K562 (cell line): ENCODE data around the gene BCL2L13. TPM values are rescaled to one million over a fixed set of nuclear protein-coding genes. Genes with fewer than 3 reads are reported as not detected.
A peak's percentile ranks its signal among the peaks of the same experiment; 100 is the strongest.

Source experiments
- ATAC-seq: fragments of 200-7000 bp; cut with Tn5 transposase; 3 replicates; pipeline ENCODE4 v1.9.1; 2020; ENCODE audit warnings: moderate library complexity
- BruUV-seq: library from RNA; stranded (reverse); fragments of 400-500 nt; replicated peaks from 2 replicates; lab custom pipeline; 2021; lab: Mats Ljungman, UMichigan
- CTCF ChIA-PET: fragments of 300-600 bp; formaldehyde crosslinking; extraction: SDS; loops from one replicate; lab custom pipeline; 2021; ENCODE audit warnings: low intra/inter-chr PET ratio; lab: Yijun Ruan, JAX
- POLR2A ChIA-PET: fragments of 300-600, 350-650 bp; sonication (Branson Sonifier 250); formaldehyde crosslinking; extraction: SDS; loops from one replicate; lab custom pipeline; 2021; ENCODE audit warnings: antibody characterized with exemption, inconsistent platforms; lab: Yijun Ruan, JAX
- DNase-seq, 4 experiments: peaks; one replicate each; pipeline versions ENCODE4 v3.0.0 to v3.0.0-alpha.2; 2011 to 2018; ENCODE audit warnings: low spot score in 3 of 4, mixed read lengths in 3 of 4; ENCODE audit errors: extremely low read depth in 1 of 4
- FAIRE-seq: peaks from 2 replicates; lab custom pipeline; 2011; peaks lifted over from hg19 to GRCh38; lab: Jason Lieb, UNC
- H2AFZ ChIP-seq: 2 replicates; pipeline ENCODE4 v1.6.0; 2011; ENCODE audit warnings: low read depth, low read length, control low read depth, inconsistent platforms
- H3K27ac ChIP-seq: fragments of 200-600 bp; 3 replicates; pipeline ENCODE4 v1.8.0; 2011; ENCODE audit warnings: low read depth, mild to moderate bottlenecking, control low read depth, inconsistent platforms, low read length, moderate library complexity, mixed read lengths; ENCODE audit errors: extremely low read depth
- H3K27me3 ChIP-seq, 2 experiments: fragments of 300-600 bp in 1 of 2; 2 replicates in 1 of 2; 3 replicates in 1 of 2; pipeline versions ENCODE4 v1.6.0 to v1.8.0; 2011; ENCODE audit warnings: inconsistent platforms in 2 of 2, low read length in 2 of 2, mild to moderate bottlenecking in 1 of 2, mixed read lengths in 1 of 2, moderate library complexity in 1 of 2; ENCODE audit not compliant: control insufficient read depth in 2 of 2, insufficient read depth in 2 of 2
- H3K36me3 ChIP-seq: fragments of 300-600 bp; 3 replicates; pipeline ENCODE4 v1.8.0; 2011; ENCODE audit warnings: mild to moderate bottlenecking, low read length, inconsistent platforms; ENCODE audit not compliant: control insufficient read depth, insufficient read depth
- H3K4me1 ChIP-seq, 2 experiments: fragments of 200-600 bp in 1 of 2; replicated peaks in 1 of 2; 2 replicates in 1 of 2; 3 replicates in 1 of 2; pipeline versions ENCODE4 v1.5.1 to v1.8.0; 2011; ENCODE audit warnings: inconsistent platforms in 2 of 2, low read length in 2 of 2, mild to moderate bottlenecking in 1 of 2, mixed read lengths in 1 of 2, moderate library complexity in 1 of 2; ENCODE audit not compliant: control insufficient read depth in 2 of 2, insufficient read depth in 2 of 2
- H3K4me2 ChIP-seq: 2 replicates; pipeline ENCODE4 v1.6.1; 2011; ENCODE audit warnings: low read length, control low read depth, inconsistent platforms, mixed read lengths; ENCODE audit not compliant: insufficient read depth
- H3K4me3 ChIP-seq: fragments of 200-600 bp; sonication (generic), shearing (Covaris generic); 2 replicates; pipeline ENCODE4 v1.5.1; 2016; ENCODE audit warnings: control low read depth, inconsistent platforms
- H3K79me2 ChIP-seq: fragments of 200-600 bp; 3 replicates; pipeline ENCODE4 v1.8.0; 2011; ENCODE audit warnings: low read length, inconsistent platforms; ENCODE audit not compliant: control insufficient read depth, insufficient read depth
- H3K9ac ChIP-seq, 2 experiments: 2 replicates each; pipeline versions ENCODE4 v1.6.0 to v1.6.1; 2011; ENCODE audit warnings: low read depth in 2 of 2, low read length in 2 of 2, control low read depth in 1 of 2, inconsistent platforms in 1 of 2, mild to moderate bottlenecking in 1 of 2, mixed read lengths in 1 of 2; ENCODE audit not compliant: insufficient read depth in 1 of 2
- H3K9me1 ChIP-seq: one replicate; pipeline ENCODE4 v1.6.0; 2011; ENCODE audit warnings: inconsistent platforms, mild to moderate bottlenecking, low read length, moderate library complexity; ENCODE audit not compliant: control insufficient read depth, insufficient read depth
- H3K9me3 ChIP-seq: replicated peaks from 2 replicates; pipeline ENCODE4 v1.5.1; 2011; ENCODE audit warnings: low read depth, low read length, inconsistent platforms; ENCODE audit not compliant: control insufficient read depth, insufficient read depth
- H4K20me1 ChIP-seq: replicated peaks from 2 replicates; pipeline ENCODE4 v1.6.1; 2011; ENCODE audit warnings: low read length, inconsistent platforms, mixed read lengths; ENCODE audit not compliant: control insufficient read depth, insufficient read depth
- ATF7 ChIP-seq: fragments of 450-650 bp; IDR thresholded peaks from 2 replicates; pipeline ENCODE4 v1.7.1; 2014; ENCODE audit warnings: mild to moderate bottlenecking, moderate library complexity
- CBX3 ChIP-seq, 2 experiments: IDR thresholded peaks; 1 replicate in 1 of 2; 2 replicates in 1 of 2; pipeline ENCODE4 v1.6.1; 2012; ENCODE audit warnings: inconsistent platforms in 2 of 2, low read length in 2 of 2, borderline replicate concordance in 1 of 2, control low read depth in 1 of 2
- CBX5 ChIP-seq: IDR thresholded peaks from 2 replicates; pipeline ENCODE4 v1.6.1; 2014; ENCODE audit warnings: low read depth, borderline replicate concordance
- CHAMP1 ChIP-seq: fragments of 450-650 bp; IDR thresholded peaks from 2 replicates; pipeline ENCODE4 v1.6.1; 2016; ENCODE audit warnings: mild to moderate bottlenecking
- FOXO4 ChIP-seq: fragments of 450-650 bp; formaldehyde crosslinking; IDR thresholded peaks from 2 replicates; pipeline ENCODE4 v1.4.0; 2020; ENCODE audit warnings: mild to moderate bottlenecking, moderate library complexity
- GATAD2A ChIP-seq: fragments of 450-650 bp; IDR thresholded peaks from 2 replicates; pipeline ENCODE4 v1.6.1; 2017
- MEF2A ChIP-seq: IDR thresholded peaks from 2 replicates; pipeline ENCODE4 v1.6.1; 2011; ENCODE audit warnings: low read depth, mild to moderate bottlenecking, low read length, moderate library complexity; ENCODE audit not compliant: control insufficient read depth
- PML ChIP-seq: IDR thresholded peaks from 2 replicates; pipeline ENCODE4 v1.6.1; 2012; ENCODE audit warnings: low read length, inconsistent platforms
- TRIM24 ChIP-seq, 2 experiments: fragments of 450-650 bp; IDR thresholded peaks; 2 replicates each; pipeline ENCODE4 v1.6.1; 2016
- TRIM28 ChIP-seq: fragments of 450-650 bp; IDR thresholded peaks from 2 replicates; pipeline ENCODE4 v1.6.1; 2017
- ZFP36 ChIP-seq: fragments of 150-350 bp; IDR thresholded peaks from 2 replicates; pipeline ENCODE4 v1.6.1; 2018; ENCODE audit warnings: low read length, low read depth; ENCODE audit not compliant: partially characterized antibody
- ZNF280A ChIP-seq: fragments of 450-650 bp; IDR thresholded peaks from 2 replicates; pipeline ENCODE4 v1.6.1; 2018; ENCODE audit warnings: mild to moderate bottlenecking, low read depth; ENCODE audit not compliant: partially characterized antibody
- ZNF740 ChIP-seq, 3 experiments: fragments of 200-800 bp in 1 of 3; sonication (Bioruptor generic) in 1 of 3; sonication (generic) in 1 of 3; formaldehyde crosslinking in 1 of 3; IDR thresholded peaks; 2 replicates each; pipeline versions ENCODE4 v1.6.1 to v1.8.0; 2016 to 2022; ENCODE audit warnings: mild to moderate bottlenecking in 2 of 3, missing compliant biosample characterization in 2 of 3, missing genetic modification characterization in 2 of 3, missing genetic modification reagents in 1 of 3
- WGBS: fragments of 100-300 bp; shearing (Covaris generic); methylation state at CpG from one replicate; pipeline ENCODE4 v1.1.6; 2016; ENCODE audit warnings: low coverage, mixed read lengths; ENCODE audit not compliant: insufficient coverage; ENCODE audit errors: missing lambda C conversion rate; 5-methylcytosine and 5-hydroxymethylcytosine counted together
- in situ Hi-C: fragments of 300-500 bp; cut with MboI; formaldehyde crosslinking; loops from 4 replicates; pipeline ENCODE4 v1.15.0; 2018; ENCODE audit warnings: inconsistent platforms, mixed read lengths
- intact Hi-C: fragments of 100-400 bp; cut with micrococcal nuclease; formaldehyde crosslinking; loops from 2 replicates; pipeline ENCODE4 v1.14.2; 2022
- polyA plus RNA-seq, 8 experiments: library from polyadenylated mRNA; depleted of rRNA in 4 of 8; stranded (reverse) in 5 of 8; unstranded in 3 of 8; fragments of >200 nt; fragmentation: Nextera tagmentation in 2 of 8; fragmentation: Illumina TruSeq in 1 of 8; extraction: Ambion mirVana in 2 of 8; extraction: Trizol in 1 of 8; gene quantifications; 2 replicates each; pipeline versions ENCODE4 v1.2.1 to v1.2.3, GENCODE V29; 2011 to 2014; ENCODE audit warnings: inconsistent platforms in 1 of 8, missing spikeins in 1 of 8
- total RNA-seq, 7 experiments: library from RNA; depleted of rRNA in 6 of 7; stranded (reverse); fragments of >200 nt in 6 of 7; fragmentation: Illumina TruSeq in 2 of 7; extraction: Trizol in 2 of 7; gene quantifications; 2 replicates each; pipeline versions ENCODE4 v1.2.1 to v1.2.3, GENCODE V29; 2011 to 2021; ENCODE audit warnings: low replicate concordance in 1 of 7

BCL2L13 gene
- total and polyA plus RNA-seq, 9 of the 15 experiments (the other 6 are each of a cell fraction or from before 2014, with no cell fraction given) = 41.5 to 63.4 (median 56.5) TPM

- no peak for TF ChIP-seq CHAMP1
Measured at GRCh38 chr22:17656870-17657395, 18.4 kb downstream of the BCL2L13 start (continued).

GRCh38 chr22:17664414-17665055 lies 26.0 kb downstream of the BCL2L13 start:
- DNase-seq (no peak), FAIRE-seq (no peak), ATAC-seq (no peak)
- H3K9me3 ChIP-seq = peaks cover 8% of the 10 kb centered on the region
- WGBS = 96% methylated on average over 6 of the region's 6 CpGs
- no peaks in the 10 kb centered on the region for H3K27me3 ChIP-seq
- H3K36me3 ChIP-seq = peaks cover 62% of the 10 kb centered on the region
- no peak overlapping the region for H3K9ac ChIP-seq
- H4K20me1 ChIP-seq = no peaks in the 10 kb centered on the region
- no peaks in the 10 kb centered on the region for H3K9me1 ChIP-seq
- ChIA-PET POLR2A (interaction anchor here (1.4 to 1.6 kb wide), 2 partner anchors 11 to 25 kb away, joined by 3 to 4 read pairs; partner anchors contain the start of gene BCL2L13), CTCF (no interaction called here)
- no peak overlapping the region for H3K4me2 ChIP-seq
- TF ChIP-seq TRIM28 (peak; percentile 84), TRIM24 (IDR thresholded peaks at IDR 0.05) (0 out of 4 replicates have a peak, but pooled peaks of 1 of the 2 experiments have one; percentile 27), FOXO4 (CRISPR knock-in tag) (no peak), CBX3 (IDR thresholded peaks at IDR 0.05; ENCODE audit: borderline replicate concordance in 1 of 2, low read length in 2 of 2) (0 out of 3 replicates have a peak, but pooled peaks of 1 of the 2 experiments have one; percentile 44), PML (no peak), GATAD2A (no peak), MEF2A (no peak), ATF7 (no peak), ZFP36 (peak; percentile 19), ZNF280A (peak; percentile 91), CBX5 (peak; percentile 75; the same call in 1 of the 2 replicates), ZNF740 (CRISPR knock-in tag; IDR thresholded peaks at IDR 0.05) (0 out of 2 replicates have a peak, but pooled peaks have one; percentile 31), ZNF740 (tag; IDR thresholded peaks at IDR 0.05) (no peak)
- H3K4me3 ChIP-seq = no peak overlapping the region
- H3K4me1 ChIP-seq = no peaks in the 10 kb centered on the region; a peak in 1 of 5 replicates
- H2AFZ ChIP-seq = no peak overlapping the region
- BruUV-seq = no TSS peak
- in situ Hi-C loops (no loop called here), intact Hi-C loops (no loop called here)
- H3K27ac ChIP-seq = no peak overlapping the region
- peaks cover 2% of the 10 kb centered on the region; the same call in 1 of the 3 replicates for H3K79me2 ChIP-seq
